GM21515 (cell line): ENCODE measurements around the gene RNF125.
A peak's percentile ranks its signal among the peaks of the same experiment; 100 is the strongest.

Source experiments
- ATAC-seq: cut with Tn5 transposase; IDR thresholded peaks from one replicate; pipeline ENCODE4 v1.9.1; 2021; ENCODE audit not compliant: unreplicated experiment

The RNF125 gene

DNA sequence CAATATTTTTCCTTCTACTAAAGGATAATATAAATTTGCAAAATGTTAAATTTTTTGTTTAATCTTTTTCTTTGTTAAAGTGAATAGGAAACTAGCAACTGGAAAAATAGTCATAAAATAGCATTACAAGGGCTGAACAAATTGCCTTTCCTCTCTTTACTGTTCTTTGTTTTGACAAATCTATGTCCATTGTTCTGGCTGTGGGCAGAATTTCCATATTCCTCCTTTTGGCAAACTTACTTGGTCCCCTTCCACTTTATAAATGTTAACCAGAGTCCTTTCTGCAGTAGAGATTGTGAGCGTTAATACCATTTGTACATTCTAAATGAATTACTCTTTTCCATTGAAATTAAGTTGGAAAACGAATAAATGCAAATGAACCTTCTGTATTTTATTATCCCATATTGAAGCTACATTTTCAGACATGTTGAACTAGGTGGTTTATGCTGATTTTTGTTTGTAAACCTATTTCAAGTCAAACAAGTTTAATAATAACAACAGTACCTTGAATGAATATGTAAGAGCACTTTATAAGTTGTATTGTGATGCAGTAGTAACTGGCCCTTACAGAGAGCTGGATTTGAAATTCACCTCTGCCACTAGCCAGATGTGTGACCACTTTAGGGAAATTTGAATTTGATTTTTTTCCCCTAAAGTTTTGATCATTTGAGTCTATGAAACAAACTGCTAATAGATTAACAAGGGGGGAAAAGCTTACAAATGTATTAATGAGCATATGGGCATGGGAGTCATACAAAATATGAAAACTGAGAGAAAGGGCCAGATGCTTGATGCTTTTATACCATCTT, 3.3 kb downstream of the RNF125 start:
- no peak for ATAC-seq

DNA sequence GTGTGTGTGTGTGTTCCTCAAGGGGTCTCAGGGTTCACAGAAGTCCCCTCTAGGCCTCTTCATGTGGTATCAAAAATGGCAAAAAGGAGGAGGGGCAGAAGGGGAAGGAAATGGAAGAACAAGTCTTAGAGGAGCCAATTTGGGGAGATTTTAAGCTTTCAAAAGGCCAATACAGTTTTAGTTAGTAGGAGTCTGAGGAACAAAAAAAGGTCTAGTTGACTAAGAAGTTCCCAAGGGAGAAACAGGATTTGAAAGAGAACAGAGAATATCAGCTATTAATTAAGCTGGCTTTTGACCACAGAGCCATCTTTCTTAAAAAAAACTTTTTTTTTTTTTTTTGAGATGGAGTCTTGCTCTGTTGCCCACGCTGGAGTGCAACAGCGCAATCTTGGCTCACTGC, 7.1 kb downstream of the RNF125 start:
- no peak for ATAC-seq

DNA sequence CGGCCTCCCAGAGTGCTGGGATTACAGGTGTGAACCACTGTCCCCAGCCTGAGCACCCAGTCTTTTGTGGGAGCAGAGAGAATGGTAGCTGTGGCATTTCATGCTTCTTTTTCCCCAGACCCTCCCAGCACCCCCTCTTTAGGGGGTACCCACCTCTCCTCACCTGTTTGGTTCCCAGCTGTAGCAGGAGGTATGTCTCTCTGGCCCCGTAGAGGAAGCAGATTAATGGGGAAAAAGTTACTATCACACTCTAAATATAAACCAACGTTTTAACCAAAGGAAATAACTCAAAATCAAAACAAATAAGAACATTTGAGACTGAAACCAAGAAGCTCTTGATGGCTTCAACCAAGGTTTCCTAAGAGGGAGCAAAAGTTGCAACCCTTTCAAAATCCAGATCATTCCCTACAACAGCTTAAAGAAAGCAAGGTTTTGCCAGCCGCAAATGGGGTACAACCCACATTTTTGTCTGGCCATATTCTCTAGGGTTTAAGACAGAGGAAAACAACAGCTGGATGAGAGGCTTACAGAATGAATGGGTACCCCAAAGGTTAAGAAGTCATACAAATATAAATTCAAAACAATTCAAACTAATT, 8.0 kb downstream of the RNF125 start:
- no peak for ATAC-seq

DNA sequence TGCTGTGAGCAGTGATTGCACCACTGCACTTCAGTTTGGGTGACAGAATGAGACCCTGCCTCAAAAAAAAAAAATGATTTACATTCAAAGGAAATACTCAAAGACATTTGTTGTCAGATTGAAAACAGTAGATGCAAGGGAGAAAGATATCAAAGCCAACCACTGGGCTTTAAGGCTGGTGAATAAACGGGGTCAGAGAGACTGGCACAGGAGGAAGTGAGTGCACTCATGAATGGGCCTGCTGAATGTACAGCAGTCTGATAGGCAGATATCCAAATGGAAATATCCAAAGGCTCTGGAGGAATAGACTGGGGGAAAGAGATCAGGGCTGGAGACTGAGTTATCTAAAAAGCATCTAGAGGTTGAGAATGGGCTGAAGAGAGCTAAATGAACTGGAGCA, 10.9 kb downstream of the RNF125 start:
- ATAC-seq: no peak

GRCh38 chr18:32032609-32033008, 14.0 kb downstream of the RNF125 start:
- no peak for ATAC-seq

- no peak for ATAC-seq
Observed at GRCh38 chr18:32036506-32037180, 18.0 kb downstream of the RNF125 start.

DNA sequence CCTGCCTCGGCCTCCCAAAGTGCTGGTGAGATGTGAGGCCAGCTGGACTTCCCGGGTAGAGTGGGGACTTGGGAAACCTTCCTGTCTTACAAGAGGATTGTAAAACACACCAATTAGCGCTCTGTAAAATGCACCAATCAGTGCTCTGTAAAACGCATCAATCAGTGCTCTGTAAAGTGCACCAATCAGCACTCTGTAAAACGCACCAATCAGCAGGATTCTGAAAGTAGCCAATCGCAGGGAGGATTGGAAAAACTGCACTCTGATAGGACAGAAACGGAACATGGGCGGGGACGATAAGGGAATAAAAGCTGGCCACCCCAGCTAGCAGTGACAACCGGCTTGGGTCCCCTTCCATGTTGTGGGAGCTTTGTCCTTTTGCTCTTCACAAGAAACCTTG, 19.0 kb downstream of the RNF125 start:
- ATAC-seq: no peak

DNA sequence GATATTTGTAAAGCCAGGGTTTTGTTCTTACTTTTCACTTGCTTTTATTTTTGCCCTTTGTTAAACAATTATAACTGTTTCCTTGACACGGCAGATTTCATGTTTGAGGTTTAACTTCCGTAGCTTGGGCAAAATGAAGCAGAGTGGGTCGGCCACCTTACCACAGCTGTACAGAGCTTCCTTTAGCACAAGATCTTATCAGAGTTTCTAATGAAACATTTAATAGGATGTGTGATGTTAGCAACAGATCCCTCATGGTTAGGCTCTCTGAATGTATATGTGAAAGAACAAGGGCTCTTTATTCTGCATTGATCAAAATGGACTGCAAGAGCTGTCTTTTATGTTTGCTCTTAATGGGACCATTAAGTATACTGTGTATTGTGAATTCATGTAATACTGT, 22.3 kb downstream of the RNF125 start:
- peak; percentile 54 for ATAC-seq

DNA sequence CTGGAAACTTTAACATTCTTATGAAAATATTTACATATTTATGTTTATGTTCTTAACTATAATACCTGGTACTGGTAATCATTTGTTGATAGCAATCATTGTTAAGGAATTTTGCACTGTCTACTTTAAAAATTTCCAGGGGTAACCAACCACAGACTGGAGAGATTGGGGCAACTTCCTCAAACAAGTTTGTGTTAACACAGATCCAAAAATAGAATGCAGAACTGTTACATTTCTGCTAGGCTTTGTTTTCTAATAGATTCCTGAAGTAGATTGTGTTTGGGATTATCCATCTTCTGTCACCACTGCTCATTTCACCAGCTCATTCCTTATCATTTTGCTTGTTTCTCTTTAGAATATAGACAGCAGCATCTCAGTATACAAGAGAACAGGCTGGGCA, 23.7 kb downstream of the RNF125 start:
- no peak for ATAC-seq

DNA sequence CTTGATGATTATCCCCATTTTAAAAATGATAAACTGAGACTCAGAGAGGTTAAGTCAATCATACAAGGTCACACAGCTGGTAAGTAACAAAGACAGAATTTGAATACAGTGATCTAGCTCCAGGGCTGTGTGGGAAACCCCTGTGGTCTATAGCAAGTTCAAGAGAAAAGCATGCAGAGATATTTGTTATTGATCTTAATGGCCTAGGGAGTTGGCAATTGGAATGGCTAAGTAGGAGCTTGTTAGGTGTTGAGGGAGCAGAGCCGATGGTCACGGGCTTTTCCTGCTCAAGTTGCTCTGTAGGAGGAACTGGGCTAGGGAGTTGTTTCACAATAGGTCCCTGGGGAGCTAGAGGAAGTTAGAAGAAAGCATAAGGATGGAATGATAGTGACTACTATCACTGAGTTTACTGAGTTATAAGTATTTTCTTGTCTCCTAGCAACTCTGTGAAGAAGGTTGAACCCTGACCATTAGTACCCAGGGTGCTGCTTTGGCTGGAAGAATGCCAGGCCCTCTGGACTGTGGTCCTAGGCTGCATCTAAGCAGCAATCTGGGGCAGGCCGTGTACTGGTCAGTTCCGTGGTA, 30.0 kb downstream of the RNF125 start:
- no peak for ATAC-seq

GRCh38 chr18:32049393-32050171, 31.0 kb downstream of the RNF125 start:
- peak; percentile 36 for ATAC-seq

GRCh38 chr18:32056613-32057358, 38.2 kb downstream of the RNF125 start:
- ATAC-seq: no peak

GRCh38 chr18:32057624-32058165, 39.1 kb downstream of the RNF125 start:
- no peak for ATAC-seq

DNA sequence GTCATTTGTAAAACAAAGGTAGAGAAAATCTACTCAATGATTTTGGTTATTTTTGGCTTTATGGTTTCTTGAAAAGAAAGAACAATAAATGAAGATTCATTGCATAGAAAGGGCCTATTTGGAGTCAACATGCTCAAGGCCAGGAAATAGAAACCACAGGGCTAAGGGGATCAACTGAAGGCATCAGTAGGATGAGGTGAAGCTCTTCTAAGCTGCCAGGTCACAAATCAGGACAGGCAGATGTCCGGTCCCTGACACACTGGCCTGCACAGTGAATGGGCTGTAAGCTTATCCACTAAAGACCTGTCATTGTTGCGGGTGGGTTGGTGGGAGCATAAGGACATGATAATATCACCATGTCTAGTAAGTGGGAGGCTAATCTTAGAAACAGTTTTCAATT, 41.4 kb downstream of the RNF125 start:
- no peak for ATAC-seq

DNA sequence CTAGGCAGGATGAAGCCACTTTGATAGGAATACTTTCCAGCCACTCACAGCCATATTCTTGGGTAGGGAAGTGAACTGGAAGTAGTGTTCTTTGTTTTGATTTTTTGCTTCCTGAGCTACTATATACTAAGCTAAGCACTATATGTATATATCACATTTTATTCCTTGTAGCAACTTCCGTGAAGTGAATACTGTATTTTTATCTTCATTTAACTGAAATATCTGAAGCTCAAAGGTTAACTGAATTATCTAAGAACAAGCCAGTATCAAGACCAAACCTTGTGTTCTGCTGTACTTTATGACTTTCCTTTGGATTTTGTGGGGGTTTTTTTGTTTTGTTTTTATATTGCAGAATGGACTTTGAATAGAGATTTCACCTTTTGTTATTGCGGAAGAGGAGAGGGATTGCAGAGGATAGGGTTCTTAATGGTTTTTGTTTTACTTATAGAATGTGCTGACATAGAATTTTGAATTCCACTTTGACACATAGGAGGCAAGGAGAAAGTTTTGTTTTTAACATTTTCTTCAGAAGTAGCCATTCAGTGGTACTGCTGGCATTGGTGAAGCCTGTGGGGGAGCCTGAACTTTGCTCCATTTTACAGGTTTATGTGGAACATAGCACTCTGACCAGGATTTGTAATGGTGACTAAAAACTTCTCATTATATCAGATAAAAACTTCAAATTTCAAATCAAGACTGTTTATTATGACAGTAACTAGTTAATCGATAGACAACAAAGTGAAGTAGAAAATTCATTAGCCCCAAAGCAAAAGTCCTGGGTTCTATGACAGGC, 48.9 kb downstream of the RNF125 start:
- no peak for ATAC-seq

- no peak for ATAC-seq
Observed at GRCh38 chr18:32072321-32072720, 53.7 kb downstream of the RNF125 start.

DNA sequence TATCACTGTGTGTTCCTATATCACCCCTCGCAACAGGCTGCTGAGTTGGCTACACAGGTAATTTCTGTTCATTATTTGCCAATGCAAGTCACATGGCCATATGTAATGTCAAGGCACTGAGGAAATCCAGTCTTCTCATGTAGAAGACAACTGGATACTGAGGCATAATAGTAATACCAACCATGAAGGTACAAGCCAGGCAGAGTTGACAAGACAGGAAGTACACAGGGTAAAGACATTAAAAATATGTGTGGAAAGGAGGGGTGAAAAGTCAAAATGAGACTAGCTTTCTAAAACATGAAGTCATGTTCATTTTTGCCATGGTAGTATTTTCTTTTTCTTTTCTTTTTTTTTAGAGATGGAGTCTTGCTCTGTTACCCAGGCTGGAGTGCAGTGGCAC, 55.6 kb downstream of the RNF125 start:
- ATAC-seq: no peak

- no peak for ATAC-seq
Observed at GRCh38 chr18:32078845-32079244, 60.2 kb downstream of the RNF125 start.

GRCh38 chr18:32081881-32082280, 63.3 kb downstream of the RNF125 start:
- no peak for ATAC-seq
